ENCODE results near the gene BSX. TPM values are rescaled to one million over a fixed set of nuclear protein-coding genes. Genes with fewer than 3 reads are reported as not detected.

BSX gene
- total RNA-seq, 1 donor from 2014 or later = not detected

DNA sequence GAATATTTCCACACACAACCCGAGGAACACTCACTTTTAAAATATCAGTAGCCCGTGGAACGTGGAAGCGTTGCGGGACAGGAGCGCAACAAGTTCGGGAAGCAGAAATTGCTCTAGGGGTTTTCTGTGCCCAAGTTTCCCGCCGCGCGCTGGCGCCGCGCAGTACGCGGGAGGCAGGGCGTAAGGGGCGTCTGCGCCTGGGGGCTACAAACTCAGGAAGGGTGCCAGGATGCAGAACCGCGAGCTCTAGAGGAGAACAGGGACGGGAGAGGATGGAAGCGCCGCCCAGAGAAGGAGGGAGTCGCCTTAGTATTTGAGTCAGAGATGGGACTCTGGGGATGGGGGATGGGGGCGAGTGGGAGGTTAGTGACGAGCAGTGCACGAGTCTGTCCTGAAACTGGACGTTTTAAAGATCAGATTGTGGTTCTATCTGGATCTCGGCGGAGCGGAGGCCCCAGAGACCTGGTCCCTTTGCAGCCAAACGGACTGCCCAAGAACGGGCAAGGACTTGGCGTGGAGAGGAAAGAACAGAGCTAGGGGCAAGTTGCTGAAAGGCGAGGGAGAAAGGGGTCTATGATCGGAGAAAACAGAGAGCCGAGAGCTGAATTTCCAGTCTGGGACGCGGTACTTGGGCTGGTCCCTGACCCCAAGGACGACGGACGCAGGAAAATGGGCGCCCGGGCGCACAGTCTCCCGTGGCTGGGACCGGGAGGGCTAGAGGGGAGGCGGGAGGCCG is 4.7 kb downstream of the BSX start:
- H3K27me3 Mint-ChIP-seq = peaks cover 97% of the 10 kb centered on the region
- TF ChIP-seq, protein P1, sequence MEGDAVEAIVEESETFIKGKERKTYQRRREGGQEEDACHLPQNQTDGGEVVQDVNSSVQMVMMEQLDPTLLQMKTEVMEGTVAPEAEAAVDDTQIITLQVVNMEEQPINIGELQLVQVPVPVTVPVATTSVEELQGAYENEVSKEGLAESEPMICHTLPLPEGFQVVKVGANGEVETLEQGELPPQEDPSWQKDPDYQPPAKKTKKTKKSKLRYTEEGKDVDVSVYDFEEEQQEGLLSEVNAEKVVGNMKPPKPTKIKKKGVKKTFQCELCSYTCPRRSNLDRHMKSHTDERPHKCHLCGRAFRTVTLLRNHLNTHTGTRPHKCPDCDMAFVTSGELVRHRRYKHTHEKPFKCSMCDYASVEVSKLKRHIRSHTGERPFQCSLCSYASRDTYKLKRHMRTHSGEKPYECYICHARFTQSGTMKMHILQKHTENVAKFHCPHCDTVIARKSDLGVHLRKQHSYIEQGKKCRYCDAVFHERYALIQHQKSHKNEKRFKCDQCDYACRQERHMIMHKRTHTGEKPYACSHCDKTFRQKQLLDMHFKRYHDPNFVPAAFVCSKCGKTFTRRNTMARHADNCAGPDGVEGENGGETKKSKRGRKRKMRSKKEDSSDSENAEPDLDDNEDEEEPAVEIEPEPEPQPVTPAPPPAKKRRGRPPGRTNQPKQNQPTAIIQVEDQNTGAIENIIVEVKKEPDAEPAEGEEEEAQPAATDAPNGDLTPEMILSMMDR (conservative IDR thresholded peaks at IDR 0.05) = no peak
- H3K4me1 Mint-ChIP-seq (ENCODE audit: unreplicated experiment) = peaks cover 19% of the 10 kb centered on the region
- no peak overlapping the region for H3K27ac Mint-ChIP-seq
- H3K4me3 Mint-ChIP-seq = peak overlapping the region; percentile 82
- H3K36me3 Mint-ChIP-seq = no peaks in the 10 kb centered on the region
- no peaks in the 10 kb centered on the region for H3K9me3 Mint-ChIP-seq
- no peak for DNase-seq (ENCODE audit: extremely low spot score, unreplicated experiment)

DNA sequence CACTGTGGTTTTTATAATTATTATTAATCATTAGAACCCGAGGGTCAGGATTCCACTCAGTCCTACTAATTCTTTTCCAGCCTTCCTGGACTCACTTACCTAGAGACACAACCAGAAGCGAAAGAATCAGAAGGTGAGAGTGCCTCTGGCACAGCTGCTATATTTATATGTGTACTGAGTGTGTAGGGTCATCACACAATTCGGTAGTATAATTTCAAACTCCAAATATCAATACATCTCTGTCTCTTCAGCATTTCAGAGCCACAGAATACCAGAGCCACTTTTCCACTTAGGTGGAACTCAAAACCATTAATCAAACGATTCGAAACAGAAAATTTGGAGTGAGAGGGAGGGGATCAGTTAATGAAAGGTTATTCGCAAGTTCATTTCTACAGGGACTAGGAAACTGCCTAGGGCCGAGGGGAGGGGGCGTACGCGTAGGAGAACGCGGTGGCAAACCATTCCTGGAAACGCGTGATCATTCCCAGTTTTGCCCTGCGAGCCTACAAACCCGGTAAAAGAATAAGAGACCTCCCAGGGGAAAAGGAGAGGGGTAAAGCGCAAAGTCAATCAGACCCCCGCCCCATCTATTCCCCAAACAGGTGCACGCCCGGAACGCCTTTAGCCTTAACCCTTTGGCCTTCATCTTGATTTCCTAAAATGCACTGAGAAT is 5.4 kb downstream of the BSX start:
- Mint-ChIP-seq H3K9me3 (no peaks in the 10 kb centered on the region), H3K27me3 (peaks cover 92% of the 10 kb centered on the region), H3K4me1 (ENCODE audit: unreplicated experiment) (peaks cover 19% of the 10 kb centered on the region), H3K4me3 (peak overlapping the region; percentile 82), H3K27ac (no peak overlapping the region), H3K36me3 (no peaks in the 10 kb centered on the region)
- DNase-seq (ENCODE audit: extremely low spot score, unreplicated experiment) = no peak
- TF ChIP-seq, protein P1 (conservative IDR thresholded peaks at IDR 0.05) = no peak

DNA sequence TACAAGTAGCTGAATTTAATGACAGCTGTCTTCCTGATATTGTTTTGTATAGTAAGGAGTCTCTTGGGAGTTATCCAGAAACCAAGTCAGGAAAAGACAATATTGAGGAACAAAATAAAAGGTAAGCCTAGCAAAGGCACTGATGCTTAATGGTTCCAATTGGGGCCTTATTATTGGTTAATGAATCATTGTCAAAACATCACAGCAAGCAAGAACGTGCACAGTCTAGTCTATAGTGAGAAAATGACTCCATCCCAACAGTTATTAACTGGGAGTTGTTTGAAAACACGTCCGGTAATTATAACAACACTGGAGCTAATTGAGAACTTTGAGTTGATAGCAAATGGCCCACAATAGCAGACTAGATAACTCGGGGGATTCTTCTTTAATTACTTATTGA is 17.7 kb downstream of the BSX start:
- H3K4me1 Mint-ChIP-seq (ENCODE audit: unreplicated experiment) = no peaks in the 10 kb centered on the region
- TF ChIP-seq, protein P1 (conservative IDR thresholded peaks at IDR 0.05) = no peak
- no peak overlapping the region for H3K4me3 Mint-ChIP-seq
- no peak for DNase-seq (ENCODE audit: extremely low spot score, unreplicated experiment)
- H3K9me3 Mint-ChIP-seq = no peaks in the 10 kb centered on the region
- H3K27ac Mint-ChIP-seq = no peak overlapping the region
- H3K36me3 Mint-ChIP-seq = no peaks in the 10 kb centered on the region
- H3K27me3 Mint-ChIP-seq = peaks cover 74% of the 10 kb centered on the region

DNA sequence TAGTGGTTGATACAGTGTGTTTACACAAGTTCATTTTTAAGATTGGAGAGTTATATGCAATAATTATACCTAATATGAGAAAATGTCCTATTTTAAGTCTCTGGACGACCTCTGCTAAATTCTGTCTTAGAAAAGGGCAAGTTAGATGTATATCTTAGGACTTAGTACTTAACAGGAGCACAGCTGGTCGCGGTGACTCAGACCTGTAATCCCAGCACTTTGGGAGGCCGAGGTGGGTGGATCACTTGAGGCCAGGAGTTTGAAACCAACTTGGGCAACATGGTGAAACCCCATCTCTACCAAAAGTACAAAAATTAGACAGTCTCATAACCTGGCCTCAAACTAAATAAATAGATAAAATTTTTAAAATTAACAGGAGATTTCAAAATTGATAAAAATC is 27.2 kb downstream of the BSX start:
- no peaks in the 10 kb centered on the region for H3K9me3 Mint-ChIP-seq
- H3K4me1 Mint-ChIP-seq (ENCODE audit: unreplicated experiment) = no peaks in the 10 kb centered on the region
- H3K4me3 Mint-ChIP-seq = no peak overlapping the region
- no peaks in the 10 kb centered on the region for H3K36me3 Mint-ChIP-seq
- no peak overlapping the region for H3K27ac Mint-ChIP-seq
- TF ChIP-seq, protein P1 (conservative IDR thresholded peaks at IDR 0.05) = no peak
- no peak for DNase-seq (ENCODE audit: extremely low spot score, unreplicated experiment)
- peaks cover 22% of the 10 kb centered on the region for H3K27me3 Mint-ChIP-seq

DNA sequence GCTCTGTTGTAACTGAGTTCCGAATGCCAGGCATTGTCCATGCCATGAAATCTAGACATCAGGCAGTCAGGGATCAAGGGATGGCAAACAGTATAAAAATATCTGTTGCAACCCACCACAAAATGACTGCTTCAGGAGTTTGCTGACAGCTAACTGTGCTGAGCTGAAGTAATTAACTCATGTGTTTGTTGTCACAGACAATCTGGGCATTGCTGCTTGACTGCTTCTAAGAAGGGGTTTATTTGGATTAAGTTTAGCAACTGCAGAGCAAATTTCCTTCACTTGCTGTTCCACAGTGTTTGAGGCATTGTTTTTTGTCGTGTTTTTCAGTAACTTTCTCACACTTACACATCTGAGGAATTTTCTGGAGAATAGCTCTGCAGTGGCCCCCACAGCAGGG is 30.4 kb downstream of the BSX start:
- H3K4me1 Mint-ChIP-seq (ENCODE audit: unreplicated experiment) = no peaks in the 10 kb centered on the region
- no peak for DNase-seq (ENCODE audit: extremely low spot score, unreplicated experiment)
- H3K36me3 Mint-ChIP-seq = no peaks in the 10 kb centered on the region
- H3K27me3 Mint-ChIP-seq = peaks cover 8% of the 10 kb centered on the region
- TF ChIP-seq, protein P1 (conservative IDR thresholded peaks at IDR 0.05) = no peak
- no peak overlapping the region for H3K4me3 Mint-ChIP-seq
- no peak overlapping the region for H3K27ac Mint-ChIP-seq
- H3K9me3 Mint-ChIP-seq = no peaks in the 10 kb centered on the region

Measured in type B pancreatic cell (in vitro differentiated cells).